Breast epithelium (tissue), 3 donors: ENCODE data around the gene DUS1L.

Experiments used
- POLR2A ChIP-seq: fragments of 450-650 bp; IDR thresholded peaks from one replicate; pipeline ENCODE4 v1.6.1; 2016; ENCODE audit warnings: antibody characterized with exemption, mild to moderate bottlenecking, moderate library complexity
- POLR2AphosphoS5 ChIP-seq, 3 donors: sonication (generic); formaldehyde crosslinking; IDR thresholded peaks; one replicate each; pipeline ENCODE4 v1.6.1; 2017; ENCODE audit warnings: antibody characterized with exemption in 3 of 3
- TF ChIP-seq, protein P1 (sequence below), 3 donors: fragments of 450-650 bp; IDR thresholded peaks; one replicate each; pipeline ENCODE4 v1.5.1; 2016 to 2017; ENCODE audit warnings: antibody characterized with exemption in 3 of 3, mild to moderate bottlenecking in 3 of 3, moderate library complexity in 3 of 3

DNA sequence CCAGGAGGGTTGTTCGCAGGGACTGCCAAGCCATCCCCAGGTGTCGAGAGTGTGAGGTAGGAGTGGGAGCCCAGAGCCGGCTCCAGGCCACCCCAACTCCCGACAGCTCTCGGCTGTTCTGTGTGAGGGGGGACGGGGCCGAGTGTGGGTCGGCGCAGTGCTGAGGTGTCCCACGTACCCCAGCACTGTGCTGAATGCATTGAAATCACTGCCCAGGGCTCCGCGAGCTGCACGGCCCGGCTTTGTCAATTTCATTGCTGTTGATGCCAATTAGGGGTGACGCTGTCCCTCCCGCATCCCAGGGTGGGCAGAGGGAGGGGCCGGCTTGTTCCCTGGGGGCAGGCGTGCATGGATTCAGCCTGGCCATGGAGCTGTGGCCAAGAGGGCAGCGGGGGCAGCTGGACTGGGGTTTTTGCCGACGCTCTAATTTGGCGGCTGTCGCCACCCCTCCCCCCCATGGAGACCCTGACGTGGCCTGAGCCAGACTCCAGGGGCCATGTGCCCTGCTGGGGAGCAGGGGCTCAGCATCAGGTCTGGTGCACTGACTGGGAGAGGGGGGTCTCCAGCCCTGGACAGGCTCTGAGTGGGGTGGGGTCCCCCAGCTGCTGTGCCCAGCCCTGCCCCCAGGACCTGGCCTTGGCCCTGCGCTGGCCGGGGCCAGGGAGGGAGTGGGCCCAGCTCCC is 57.2 kb downstream of the DUS1L start:
- TF ChIP-seq, protein P1, sequence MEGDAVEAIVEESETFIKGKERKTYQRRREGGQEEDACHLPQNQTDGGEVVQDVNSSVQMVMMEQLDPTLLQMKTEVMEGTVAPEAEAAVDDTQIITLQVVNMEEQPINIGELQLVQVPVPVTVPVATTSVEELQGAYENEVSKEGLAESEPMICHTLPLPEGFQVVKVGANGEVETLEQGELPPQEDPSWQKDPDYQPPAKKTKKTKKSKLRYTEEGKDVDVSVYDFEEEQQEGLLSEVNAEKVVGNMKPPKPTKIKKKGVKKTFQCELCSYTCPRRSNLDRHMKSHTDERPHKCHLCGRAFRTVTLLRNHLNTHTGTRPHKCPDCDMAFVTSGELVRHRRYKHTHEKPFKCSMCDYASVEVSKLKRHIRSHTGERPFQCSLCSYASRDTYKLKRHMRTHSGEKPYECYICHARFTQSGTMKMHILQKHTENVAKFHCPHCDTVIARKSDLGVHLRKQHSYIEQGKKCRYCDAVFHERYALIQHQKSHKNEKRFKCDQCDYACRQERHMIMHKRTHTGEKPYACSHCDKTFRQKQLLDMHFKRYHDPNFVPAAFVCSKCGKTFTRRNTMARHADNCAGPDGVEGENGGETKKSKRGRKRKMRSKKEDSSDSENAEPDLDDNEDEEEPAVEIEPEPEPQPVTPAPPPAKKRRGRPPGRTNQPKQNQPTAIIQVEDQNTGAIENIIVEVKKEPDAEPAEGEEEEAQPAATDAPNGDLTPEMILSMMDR (IDR thresholded peaks at IDR 0.05): no peak
- TF ChIP-seq POLR2AphosphoS5 (IDR thresholded peaks at IDR 0.05): no peak
- no peak for TF ChIP-seq POLR2A
